ENCODE measurements around the gene CHST12.

- no peak for TF ChIP-seq POLR2A (IDR thresholded peaks at IDR 0.05)
- TF ChIP-seq, protein P1, sequence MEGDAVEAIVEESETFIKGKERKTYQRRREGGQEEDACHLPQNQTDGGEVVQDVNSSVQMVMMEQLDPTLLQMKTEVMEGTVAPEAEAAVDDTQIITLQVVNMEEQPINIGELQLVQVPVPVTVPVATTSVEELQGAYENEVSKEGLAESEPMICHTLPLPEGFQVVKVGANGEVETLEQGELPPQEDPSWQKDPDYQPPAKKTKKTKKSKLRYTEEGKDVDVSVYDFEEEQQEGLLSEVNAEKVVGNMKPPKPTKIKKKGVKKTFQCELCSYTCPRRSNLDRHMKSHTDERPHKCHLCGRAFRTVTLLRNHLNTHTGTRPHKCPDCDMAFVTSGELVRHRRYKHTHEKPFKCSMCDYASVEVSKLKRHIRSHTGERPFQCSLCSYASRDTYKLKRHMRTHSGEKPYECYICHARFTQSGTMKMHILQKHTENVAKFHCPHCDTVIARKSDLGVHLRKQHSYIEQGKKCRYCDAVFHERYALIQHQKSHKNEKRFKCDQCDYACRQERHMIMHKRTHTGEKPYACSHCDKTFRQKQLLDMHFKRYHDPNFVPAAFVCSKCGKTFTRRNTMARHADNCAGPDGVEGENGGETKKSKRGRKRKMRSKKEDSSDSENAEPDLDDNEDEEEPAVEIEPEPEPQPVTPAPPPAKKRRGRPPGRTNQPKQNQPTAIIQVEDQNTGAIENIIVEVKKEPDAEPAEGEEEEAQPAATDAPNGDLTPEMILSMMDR (IDR thresholded peaks at IDR 0.05), result no peak
Observed at GRCh38 chr7:2492038-2492437, 88.6 kb downstream of the CHST12 start.

Measured in right lobe of liver (tissue), 4 donors.